ENCODE measurements around the gene LPAR6. TPM values are rescaled to one million over a fixed set of nuclear protein-coding genes. Genes with fewer than 3 reads are reported as not detected.

The LPAR6 gene
- total and polyA plus RNA-seq, 2 of the 13 experiments (the other 11 are each of a cell fraction or from before 2014, with no cell fraction given): 24.4 to 149 TPM

DNA sequence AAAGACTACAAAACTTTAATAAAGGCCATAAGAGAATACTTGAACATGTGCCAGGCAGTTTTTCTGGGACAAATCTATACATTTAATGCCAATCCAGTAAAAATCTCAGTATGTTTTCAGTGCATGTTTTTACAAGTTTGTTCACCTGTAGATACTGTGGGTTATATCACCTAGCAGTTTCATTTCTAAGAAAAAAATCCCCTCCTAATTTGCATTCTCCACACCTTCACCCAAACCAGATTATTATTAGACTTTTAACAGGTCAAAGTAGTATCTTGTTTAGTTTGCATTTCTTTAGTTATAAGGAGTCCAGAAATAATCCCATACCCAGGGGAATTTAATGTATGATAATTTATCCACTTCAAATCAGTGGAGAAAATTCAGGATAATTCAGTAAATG lies 17.0 kb upstream of the LPAR6 start:
- no peaks in the 10 kb centered on the region for H3K9me3 ChIP-seq (ENCODE audit: low read length)
- intact Hi-C loops (cut with micrococcal nuclease; ENCODE audit: unreplicated experiment): no loop called here
- POLR2A ChIA-PET: no interaction called here
- no peak for ATAC-seq
- H3K9ac ChIP-seq (ENCODE audit: insufficient read depth, low read depth, low read length): no peak overlapping the region
- H3K79me2 ChIP-seq (ENCODE audit: insufficient read depth, low read length): no peaks in the 10 kb centered on the region
- CTCF ChIA-PET (ENCODE audit: low intra/inter-chr PET ratio, low total read pairs): no interaction called here
- DNase-seq (ENCODE audit: low spot score): no peak
- no peak overlapping the region for H3K4me2 ChIP-seq (ENCODE audit: low read depth, low read length)
- FAIRE-seq: no peak
- H2AFZ ChIP-seq (ENCODE audit: low read length): no peak overlapping the region
- in situ Hi-C loops (cut with HindIII; ENCODE audit: extremely low pct_ligation_motif_present, low pct_unique_long_range_greater_than_20kb): no loop called here
- H3K27ac ChIP-seq (ENCODE audit: extremely low read length, insufficient read depth, low read length): no peak overlapping the region
- BruUV-seq (replicated peaks): no TSS peak
- no peaks in the 10 kb centered on the region for H3K27me3 ChIP-seq (ENCODE audit: control insufficient read depth in 1 of 2, insufficient read depth in 2 of 2, low read length in 2 of 2)
- H3K36me3 ChIP-seq (replicated peaks in 1 of 2; ENCODE audit: control insufficient read depth in 1 of 2, insufficient read depth in 2 of 2, low read length in 2 of 2): no peaks in the 10 kb centered on the region
- H3K4me3 ChIP-seq (replicated peaks in 1 of 3; ENCODE audit: insufficient read depth in 1 of 3, low read depth in 2 of 3, low read length in 3 of 3): no peak overlapping the region
- H4K20me1 ChIP-seq (ENCODE audit: insufficient read depth, low read length): no peaks in the 10 kb centered on the region
- H3K4me1 ChIP-seq (ENCODE audit: insufficient read depth, low read length): peaks cover 41% of the 10 kb centered on the region
- TF ChIP-seq, protein P1, sequence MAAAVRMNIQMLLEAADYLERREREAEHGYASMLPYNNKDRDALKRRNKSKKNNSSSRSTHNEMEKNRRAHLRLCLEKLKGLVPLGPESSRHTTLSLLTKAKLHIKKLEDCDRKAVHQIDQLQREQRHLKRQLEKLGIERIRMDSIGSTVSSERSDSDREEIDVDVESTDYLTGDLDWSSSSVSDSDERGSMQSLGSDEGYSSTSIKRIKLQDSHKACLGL (CRISPR knock-in tag; IDR thresholded peaks at IDR 0.05): no peak
- no peak for TF ChIP-seq ZNF841 (CRISPR knock-in tag; IDR thresholded peaks at IDR 0.05; ENCODE audit: borderline replicate concordance)
- no peak for TF ChIP-seq AGO2 (optimal IDR thresholded peaks at IDR 0.05; ENCODE audit: low read depth, low read length)
- TF ChIP-seq, protein P2, sequence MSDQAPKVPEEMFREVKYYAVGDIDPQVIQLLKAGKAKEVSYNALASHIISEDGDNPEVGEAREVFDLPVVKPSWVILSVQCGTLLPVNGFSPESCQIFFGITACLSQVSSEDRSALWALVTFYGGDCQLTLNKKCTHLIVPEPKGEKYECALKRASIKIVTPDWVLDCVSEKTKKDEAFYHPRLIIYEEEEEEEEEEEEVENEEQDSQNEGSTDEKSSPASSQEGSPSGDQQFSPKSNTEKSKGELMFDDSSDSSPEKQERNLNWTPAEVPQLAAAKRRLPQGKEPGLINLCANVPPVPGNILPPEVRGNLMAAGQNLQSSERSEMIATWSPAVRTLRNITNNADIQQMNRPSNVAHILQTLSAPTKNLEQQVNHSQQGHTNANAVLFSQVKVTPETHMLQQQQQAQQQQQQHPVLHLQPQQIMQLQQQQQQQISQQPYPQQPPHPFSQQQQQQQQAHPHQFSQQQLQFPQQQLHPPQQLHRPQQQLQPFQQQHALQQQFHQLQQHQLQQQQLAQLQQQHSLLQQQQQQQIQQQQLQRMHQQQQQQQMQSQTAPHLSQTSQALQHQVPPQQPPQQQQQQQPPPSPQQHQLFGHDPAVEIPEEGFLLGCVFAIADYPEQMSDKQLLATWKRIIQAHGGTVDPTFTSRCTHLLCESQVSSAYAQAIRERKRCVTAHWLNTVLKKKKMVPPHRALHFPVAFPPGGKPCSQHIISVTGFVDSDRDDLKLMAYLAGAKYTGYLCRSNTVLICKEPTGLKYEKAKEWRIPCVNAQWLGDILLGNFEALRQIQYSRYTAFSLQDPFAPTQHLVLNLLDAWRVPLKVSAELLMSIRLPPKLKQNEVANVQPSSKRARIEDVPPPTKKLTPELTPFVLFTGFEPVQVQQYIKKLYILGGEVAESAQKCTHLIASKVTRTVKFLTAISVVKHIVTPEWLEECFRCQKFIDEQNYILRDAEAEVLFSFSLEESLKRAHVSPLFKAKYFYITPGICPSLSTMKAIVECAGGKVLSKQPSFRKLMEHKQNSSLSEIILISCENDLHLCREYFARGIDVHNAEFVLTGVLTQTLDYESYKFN (CRISPR knock-in tag; conservative IDR thresholded peaks at IDR 0.05): no peak
- TF ChIP-seq, protein P3, sequence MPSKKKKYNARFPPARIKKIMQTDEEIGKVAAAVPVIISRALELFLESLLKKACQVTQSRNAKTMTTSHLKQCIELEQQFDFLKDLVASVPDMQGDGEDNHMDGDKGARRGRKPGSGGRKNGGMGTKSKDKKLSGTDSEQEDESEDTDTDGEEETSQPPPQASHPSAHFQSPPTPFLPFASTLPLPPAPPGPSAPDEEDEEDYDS (CRISPR knock-in tag; IDR thresholded peaks at IDR 0.05): no peak
- no peak for TF ChIP-seq CBX2 (IDR thresholded peaks at IDR 0.05; ENCODE audit: low read depth, low read length)
- TF ChIP-seq CBX2 (CRISPR knock-in tag; IDR thresholded peaks at IDR 0.05; ENCODE audit: low read depth): no peak

All from HepG2 (cell line).